ENCODE data around the gene IL19. TPM values are rescaled to one million over a fixed set of nuclear protein-coding genes. Genes with fewer than 3 reads are reported as not detected.
A peak's percentile ranks its signal among the peaks of the same experiment; 100 is the strongest.

Gene IL19
- total RNA-seq, 1 experiment from 2014 or later, result not detected

- H3K4me2 ChIP-seq (ENCODE audit: insufficient read depth, insufficient read length, low read length), result no peak overlapping the region
- no peak overlapping the region for H2AFZ ChIP-seq (ENCODE audit: low read length)
- H3K23me2 ChIP-seq (ENCODE audit: insufficient read length, low read depth, low read length, poor library complexity, severe bottlenecking), result no peaks in the 10 kb centered on the region
- no peak overlapping the region for H3K23ac ChIP-seq (ENCODE audit: insufficient read length, low read depth, low read length)
- H2BK120ac ChIP-seq (ENCODE audit: low read depth, low read length, poor library complexity, severe bottlenecking), result no peak overlapping the region
- H4K91ac ChIP-seq (ENCODE audit: insufficient read length, low read depth, low read length), result no peak overlapping the region
- no peaks in the 10 kb centered on the region for H3K27me3 ChIP-seq (ENCODE audit: insufficient read depth, low read length)
- no peaks in the 10 kb centered on the region for H3K4me1 ChIP-seq (ENCODE audit: insufficient read depth, low read length)
- no peak overlapping the region for H3K4ac ChIP-seq (ENCODE audit: low read depth, low read length)
- H2BK20ac ChIP-seq (ENCODE audit: low read depth, low read length, poor library complexity, severe bottlenecking), result no peak overlapping the region
- no peaks in the 10 kb centered on the region for H3K9me3 Mint-ChIP-seq
- DNase-seq, result no peak
- H2BK12ac ChIP-seq (ENCODE audit: insufficient read length, low read depth, low read length), result no peak overlapping the region
- no peak overlapping the region for H4K5ac ChIP-seq (ENCODE audit: insufficient read length, low read depth, low read length)
- no peak overlapping the region for H4K8ac ChIP-seq (replicated peaks; ENCODE audit: insufficient read length, low read depth, low read length)
- no peak overlapping the region for H3K18ac ChIP-seq (ENCODE audit: insufficient read length, low read depth, low read length)
- no CpG with 5 or more reads among the region's 4 CpGs for WGBS (ENCODE audit: extremely low coverage, insufficient read length, low lambda C conversion rate)
- 0 out of 7 replicates have a peak, but pooled peaks cover 0 to 2% (median 0%) of the 10 kb centered on the region in 3 experiments for H3K36me3 Mint-ChIP-seq (ENCODE audit: insufficient read depth in 1 of 3, low read depth in 3 of 3)
- H3K56ac ChIP-seq (ENCODE audit: insufficient read length, low read depth, low read length), result no peak overlapping the region
- H2BK5ac ChIP-seq (ENCODE audit: insufficient read length, low read length), result no peak overlapping the region
- H3K4me3 Mint-ChIP-seq, result no peak overlapping the region
- peaks cover 6 to 9% of the 10 kb centered on the region in 2 experiments for H3K4me1 Mint-ChIP-seq
- no peak overlapping the region for H3K27ac ChIP-seq (ENCODE audit: insufficient read length, low read depth, low read length)
- no peak overlapping the region for H3T11ph ChIP-seq (ENCODE audit: low read length)
- H3K9ac ChIP-seq (ENCODE audit: extremely low read depth, insufficient read length, low read length), result no peak overlapping the region
- no peaks in the 10 kb centered on the region for H3K79me1 ChIP-seq (ENCODE audit: insufficient read depth, low read depth, low read length, poor library complexity, severe bottlenecking)
- no peaks in the 10 kb centered on the region for H4K20me1 ChIP-seq (ENCODE audit: control insufficient read depth, insufficient read depth, insufficient read length)
- no peak overlapping the region for H3K14ac ChIP-seq (ENCODE audit: insufficient read depth, low read length)
- H3K9me3 ChIP-seq (ENCODE audit: control insufficient read depth, low read depth, low read length), result no peaks in the 10 kb centered on the region
- H3K79me2 ChIP-seq (ENCODE audit: insufficient read depth, low read length), result no peaks in the 10 kb centered on the region
- no peaks in the 10 kb centered on the region; the same call in none of the 2 replicates for H3K27me3 Mint-ChIP-seq (ENCODE audit: low read depth)
- H2BK15ac ChIP-seq (ENCODE audit: low read depth, low read length), result no peak overlapping the region
- H3K27ac Mint-ChIP-seq, result peak overlapping the region in 1 of 3 experiments; percentile 46; a peak in 2 of 7 replicates
- TF ChIP-seq CTCF (conservative IDR thresholded peaks at IDR 0.05), result no peak
- no peak overlapping the region for H2AK5ac ChIP-seq (ENCODE audit: insufficient read length, low read length)
These were observed 55.8 kb downstream of the IL19 start for GRCh38 chr1:206826394-206826793.

All from H9 (cell line).